RPMI7951 (cell line): ENCODE results near the gene CEP170B. TPM values are rescaled to one million over a fixed set of nuclear protein-coding genes. Genes with fewer than 3 reads are reported as not detected.
A peak's percentile ranks its signal among the peaks of the same experiment; 100 is the strongest.
"Not testable (repeated sequence)": the region's sequence is repeated elsewhere in the genome, so short reads cannot be mapped to it uniquely, and the experiment has no call there.

Source experiments
- DNase-seq: peaks from one replicate; pipeline ENCODE4 v3.0.0-alpha.2; 2012; ENCODE audit warnings: low read depth
- total RNA-seq: library from RNA; depleted of rRNA; stranded (reverse); fragments of >200 nt; shearing (Covaris generic); gene quantifications from 2 replicates; pipeline ENCODE4 v1.2.3, GENCODE V29; 2014

CEP170B gene
- total RNA-seq, 1 experiment from 2014 or later: 3.8 TPM

GRCh38 chr14:104931771-104932675 is 67.0 kb downstream of the CEP170B start:
- no peak for DNase-seq

DNA sequence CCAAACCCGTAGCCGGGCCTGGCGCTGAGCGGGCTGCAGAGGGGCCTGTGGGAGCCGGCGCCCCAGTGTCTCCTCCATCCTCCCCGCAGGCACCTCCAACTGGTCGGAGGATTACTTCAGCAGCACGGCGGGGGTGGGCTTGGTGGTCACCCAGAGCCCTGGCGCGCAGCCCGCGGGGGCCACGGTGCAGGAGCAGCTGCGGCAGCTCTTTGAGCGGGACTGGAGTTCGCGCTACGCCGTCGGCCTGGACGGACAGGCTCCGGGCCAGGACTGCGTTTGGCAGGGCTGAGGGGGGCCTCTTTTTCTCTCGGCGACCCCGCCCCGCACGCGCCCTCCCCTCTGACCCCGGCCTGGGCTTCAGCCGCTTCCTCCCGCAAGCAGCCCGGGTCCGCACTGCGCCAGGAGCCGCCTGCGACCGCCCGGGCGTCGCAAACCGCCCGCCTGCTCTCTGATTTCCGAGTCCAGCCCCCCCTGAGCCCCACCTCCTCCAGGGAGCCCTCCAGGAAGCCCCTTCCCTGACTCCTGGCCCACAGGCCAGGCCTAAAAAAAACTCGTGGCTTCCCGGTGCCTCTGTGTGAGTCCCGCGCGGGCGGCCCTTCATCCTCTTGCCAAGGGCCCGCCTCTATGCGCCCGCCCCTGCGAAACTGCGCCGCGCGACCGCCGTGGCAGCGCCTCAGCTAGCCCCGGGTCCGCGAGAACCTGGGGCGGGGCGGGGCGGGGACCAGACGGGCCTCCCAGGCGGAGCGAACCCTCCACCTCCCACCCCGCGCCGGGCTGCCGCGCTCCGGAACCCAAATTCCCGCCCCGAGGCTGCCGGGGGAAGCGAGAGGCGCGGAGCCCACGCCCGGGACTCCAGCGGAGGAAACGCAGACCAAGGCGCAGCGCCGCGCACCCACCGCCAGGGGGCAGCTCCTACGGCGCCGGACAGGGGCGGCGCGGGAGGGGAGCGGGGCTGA is 67.9 kb downstream of the CEP170B start:
- DNase-seq: peak; percentile 69

GRCh38 chr14:104933746-104934733 is 69.0 kb downstream of the CEP170B start:
- DNase-seq: no peak

DNA sequence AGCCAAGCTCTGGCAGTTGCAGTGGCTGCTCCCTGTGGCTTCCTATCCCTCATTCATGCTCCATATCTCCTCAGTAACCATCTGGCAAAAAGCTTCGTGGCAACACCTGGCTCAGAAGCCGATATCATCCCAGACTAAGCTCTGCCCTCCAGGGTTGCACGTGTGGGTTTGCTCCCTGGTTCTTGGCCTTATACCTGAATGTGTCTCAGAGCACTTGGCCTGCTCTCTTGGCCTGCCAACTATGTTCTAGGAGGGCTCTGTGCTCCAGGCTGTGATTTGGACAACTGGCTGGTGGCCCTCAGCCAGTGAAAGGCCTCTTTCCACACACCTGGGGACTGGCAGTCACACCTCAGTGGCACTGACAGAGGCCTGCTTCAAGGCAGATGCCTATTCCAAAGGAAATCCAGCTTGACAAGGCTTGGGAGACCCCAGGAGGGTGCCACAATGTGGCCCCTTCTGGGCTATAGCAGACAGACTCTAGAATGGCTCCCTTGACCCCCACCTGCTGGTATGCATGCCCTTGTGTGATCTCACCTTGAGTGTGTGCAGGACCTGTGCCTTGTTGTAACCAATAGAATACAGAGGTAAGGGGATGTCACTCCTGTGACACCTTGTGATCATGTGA is 70.1 kb downstream of the CEP170B start:
- DNase-seq: no peak

DNA sequence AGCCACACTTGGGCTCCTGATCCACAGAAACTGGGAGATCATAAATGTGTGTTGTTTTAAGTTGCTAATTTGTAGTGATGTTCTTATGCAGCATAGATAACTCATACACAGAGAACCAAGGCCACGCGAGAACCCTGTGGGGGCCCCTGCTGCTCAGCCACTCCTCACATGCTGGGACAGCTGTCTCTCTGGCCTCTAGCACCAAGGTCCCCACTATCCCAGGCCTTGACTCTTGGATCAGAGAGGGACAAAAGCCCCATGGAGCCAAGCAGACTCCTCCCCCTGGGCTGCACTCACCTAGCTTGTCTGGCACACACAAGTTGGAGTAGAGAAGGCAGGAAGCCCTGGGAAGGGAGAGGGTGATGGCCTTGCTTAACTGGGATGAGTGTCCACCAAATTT is 70.9 kb downstream of the CEP170B start:
- no peak for DNase-seq

DNA sequence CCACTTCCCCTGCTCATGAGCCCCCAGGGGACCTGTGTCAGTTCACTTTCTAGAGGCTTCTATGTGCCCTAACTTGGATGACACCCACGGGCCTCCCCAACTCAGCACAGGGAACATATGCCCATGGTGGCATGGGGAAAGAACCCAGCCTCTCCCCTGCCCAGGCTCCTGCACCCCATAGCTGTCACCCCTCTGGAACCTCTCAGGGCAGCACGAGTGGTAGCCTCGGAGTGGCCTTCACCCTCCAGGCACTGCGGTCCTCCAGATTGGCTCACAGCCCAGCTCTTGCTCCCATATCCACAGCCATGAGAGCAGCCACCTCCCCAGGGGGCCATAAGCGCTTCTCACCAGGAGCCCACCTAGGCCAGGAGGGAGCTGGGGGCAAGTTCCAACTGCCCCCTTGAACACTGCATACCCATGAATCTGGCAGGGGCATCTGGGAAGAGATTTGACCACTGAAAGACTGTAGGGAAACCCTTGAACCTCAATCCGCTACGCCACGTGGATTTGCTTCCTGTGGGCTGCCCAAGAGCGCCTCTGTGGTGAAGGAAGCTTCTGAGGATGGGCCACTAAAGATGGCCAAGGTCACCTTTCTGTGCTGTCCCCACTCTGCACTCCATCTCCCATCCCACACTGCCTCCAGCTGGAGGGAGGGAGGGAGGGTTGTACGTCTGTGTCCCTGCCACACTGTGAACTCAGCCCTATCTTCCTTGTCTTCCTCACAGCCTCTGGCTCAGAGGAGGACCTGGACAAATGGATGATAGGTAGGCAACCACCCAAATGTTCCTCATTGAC is 71.5 kb downstream of the CEP170B start:
- DNase-seq: no peak

- DNase-seq: no peak
Measured at GRCh38 chr14:104937161-104937560, 72.1 kb downstream of the CEP170B start.

DNA sequence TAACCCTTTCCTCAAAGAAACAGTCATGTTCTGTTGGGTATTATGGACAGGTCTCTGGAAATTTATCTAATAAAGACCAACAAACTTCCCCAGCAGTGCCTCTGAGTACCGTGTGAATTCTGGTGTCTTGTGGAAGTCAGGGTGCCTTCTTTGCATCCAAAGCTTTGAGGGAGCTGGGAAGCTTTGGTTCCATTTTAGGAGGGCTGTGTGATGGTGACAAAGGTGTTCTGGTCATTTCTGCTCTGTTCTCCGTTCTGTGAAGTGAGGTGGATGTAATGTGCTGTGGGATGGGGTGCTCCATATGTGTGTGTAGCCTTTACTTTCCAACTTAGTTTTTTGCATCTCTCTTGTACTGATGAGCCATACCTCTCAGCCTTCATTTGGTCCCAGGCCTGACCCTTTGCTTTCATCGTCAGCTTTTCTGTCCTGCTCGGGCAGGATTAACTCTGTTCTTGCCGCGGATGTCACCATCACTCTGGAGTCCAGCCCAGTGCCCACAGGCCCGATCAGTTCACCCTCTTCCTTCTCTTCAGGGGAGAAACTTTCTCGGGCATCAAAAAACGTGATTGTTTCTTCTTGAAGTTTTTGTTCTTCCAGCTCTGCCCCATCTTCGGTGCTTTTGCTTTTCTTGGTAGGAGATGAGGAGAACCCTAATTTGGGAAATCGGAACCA is 72.8 kb downstream of the CEP170B start:
- no peak for DNase-seq

GRCh38 chr14:104938436-104938835 is 73.4 kb downstream of the CEP170B start:
- DNase-seq: no peak

DNA sequence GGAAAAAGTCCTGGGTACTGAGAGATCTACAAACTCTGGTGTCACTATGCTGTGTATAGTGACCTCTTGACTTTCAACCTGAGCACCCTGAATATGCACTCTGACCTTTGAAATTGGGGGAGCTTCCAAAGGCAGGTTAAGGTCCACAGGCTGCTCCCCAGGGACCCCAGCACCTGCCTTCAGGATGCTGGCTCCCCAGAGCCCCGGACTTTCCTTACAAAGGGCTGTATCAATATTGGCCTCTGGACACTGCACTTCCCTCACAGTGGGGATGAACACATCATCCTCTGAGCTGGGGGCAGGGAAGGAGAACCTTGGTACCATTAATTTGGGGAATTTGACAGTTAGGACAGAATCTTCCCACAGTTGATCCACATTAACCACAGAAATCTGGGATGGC is 73.9 kb downstream of the CEP170B start:
- DNase-seq: no peak

DNA sequence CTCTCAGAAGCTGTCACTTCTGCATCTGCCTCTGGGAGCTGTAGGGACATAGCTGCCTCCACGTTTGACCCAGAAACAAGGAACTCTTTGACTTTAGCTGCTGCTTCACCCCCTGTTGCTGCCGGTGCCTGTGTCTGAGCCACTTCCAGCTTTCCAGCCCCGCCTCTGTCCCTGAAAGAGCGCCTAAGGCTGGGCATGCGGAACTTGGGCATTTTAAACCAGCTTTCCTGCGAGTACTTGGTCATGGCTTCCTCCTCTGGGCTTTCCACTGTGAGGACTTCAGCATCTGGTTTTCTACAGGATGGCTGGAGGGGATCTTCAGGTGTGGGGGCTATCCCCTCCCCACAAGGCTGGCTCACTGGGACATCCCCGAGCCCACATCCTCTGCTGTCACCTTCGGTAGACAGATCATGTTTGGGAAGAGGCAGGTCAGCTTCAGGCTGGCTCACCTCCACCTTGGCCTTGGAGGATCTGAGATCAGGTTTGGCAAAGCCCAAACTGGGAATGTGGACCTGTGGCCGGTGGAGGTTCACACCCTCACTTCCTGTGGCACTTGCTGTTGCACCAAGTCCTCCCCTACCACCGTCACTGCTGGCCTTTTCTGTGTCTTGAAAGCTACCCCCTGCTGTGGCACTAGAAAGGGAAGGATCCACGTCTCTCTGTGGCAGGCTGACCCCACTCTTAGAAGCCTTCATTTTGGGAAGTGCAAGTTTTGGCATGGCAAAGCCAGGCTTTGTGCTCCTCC is 74.8 kb downstream of the CEP170B start:
- no peak for DNase-seq

DNA sequence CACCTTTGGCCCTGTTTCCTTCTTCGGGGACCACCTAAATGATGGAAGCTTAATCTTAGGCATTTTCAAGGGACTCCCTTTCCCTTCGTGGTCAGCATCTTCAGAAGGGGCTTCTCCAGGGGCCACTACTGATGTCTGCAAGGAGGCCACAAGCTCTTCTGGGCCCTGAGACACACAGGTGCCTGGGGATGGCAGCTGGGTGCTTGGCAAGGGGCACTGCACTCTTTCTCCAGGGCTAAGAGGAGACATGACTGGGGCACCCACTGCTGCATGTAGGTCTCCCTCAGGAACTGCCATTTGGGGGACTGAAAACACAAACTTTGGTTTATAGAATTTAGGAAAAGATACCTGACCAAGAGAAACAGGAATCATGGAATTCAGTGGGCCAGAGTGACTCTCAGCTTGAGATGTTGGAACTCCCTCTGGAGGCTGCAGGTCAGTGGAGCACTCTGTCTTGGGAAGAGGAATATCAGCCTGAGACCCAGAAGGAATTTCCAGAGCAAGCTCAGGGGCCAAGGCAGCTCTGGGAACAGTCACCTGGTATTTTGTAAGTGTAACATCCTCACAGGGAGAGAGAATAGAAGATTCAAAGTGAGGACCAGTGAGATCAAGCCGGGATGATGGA is 75.6 kb downstream of the CEP170B start:
- no peak for DNase-seq

DNA sequence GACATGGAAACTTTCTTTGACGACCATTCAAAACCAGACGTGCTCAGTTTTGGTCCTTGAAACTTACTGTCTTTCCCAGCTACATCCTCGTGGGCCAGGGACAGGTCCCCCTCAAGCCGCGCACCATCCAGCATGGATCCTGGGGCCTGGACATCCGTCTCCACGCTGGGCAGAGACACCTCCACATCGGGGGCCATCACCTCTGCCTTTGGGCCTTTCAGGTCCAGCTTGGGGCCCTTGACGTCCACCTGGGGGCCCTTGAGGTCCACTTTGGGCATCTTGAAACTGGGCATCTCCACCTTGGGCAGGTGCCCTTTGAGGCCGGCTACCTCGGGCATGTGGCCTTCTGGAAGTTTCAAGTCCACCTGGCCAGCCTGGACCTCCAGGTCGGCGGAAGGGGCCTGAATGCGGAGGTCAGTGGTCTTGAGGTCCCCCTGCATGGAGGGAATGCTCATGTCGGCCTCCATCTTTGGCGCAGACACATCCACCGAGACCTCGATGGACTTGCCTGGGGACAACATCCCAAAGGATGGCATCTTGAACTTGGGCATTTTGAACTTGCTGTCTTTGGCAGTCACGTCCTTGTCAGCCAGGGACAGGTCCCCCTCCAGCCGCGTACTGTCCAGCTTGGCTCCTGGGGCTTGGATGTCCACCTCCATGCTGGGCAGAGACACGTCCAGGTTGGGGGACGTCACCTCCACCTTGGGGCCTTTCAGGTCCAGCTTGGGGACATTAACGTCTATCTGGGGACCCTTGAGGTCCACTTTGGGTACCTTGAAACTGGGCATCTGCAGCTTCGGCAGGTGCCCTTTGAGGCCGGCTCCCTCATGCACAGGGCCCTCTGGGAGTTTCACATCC is 76.7 kb downstream of the CEP170B start:
- DNase-seq: no peak

DNA sequence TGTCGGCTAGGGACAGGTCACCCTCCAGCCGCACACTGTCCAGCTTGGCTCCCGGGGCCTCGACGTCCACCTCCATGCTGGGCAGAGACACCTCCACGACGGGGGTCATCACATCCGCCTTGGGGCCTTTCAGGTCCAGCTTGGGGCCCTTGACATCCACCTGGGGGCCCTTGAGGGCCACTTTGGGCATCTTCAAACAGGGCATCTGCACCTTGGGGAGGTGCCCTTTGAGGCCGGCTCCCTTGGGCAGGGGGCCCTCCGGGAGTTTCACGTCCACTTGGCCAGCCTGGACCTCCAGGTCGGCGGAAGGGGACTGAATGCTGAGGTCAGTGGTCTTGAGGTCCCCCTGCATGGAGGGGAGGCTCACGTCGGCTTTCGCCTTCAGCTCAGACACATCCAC is 77.5 kb downstream of the CEP170B start:
- no peak for DNase-seq

GRCh38 chr14:104943216-104944015 is 78.3 kb downstream of the CEP170B start:
- DNase-seq: not testable (repeated sequence)

DNA sequence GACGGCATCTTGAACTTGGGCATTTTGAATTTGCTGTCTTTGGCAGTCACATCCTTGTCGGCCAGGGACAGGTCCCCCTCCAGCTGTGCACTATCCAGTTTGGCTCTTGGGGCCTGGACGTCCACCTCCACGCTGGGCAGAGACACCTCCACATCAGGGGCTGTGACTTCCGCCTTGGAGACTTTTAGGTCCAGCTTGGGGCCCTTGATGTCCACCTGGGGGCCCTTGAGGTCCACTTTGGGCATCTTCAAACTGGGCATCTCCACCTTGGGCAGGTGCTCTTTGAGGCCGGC is 78.9 kb downstream of the CEP170B start:
- not testable (repeated sequence) for DNase-seq
